Diencephalon (tissue), 1 donor: ENCODE results near the gene PRR23A. TPM values are rescaled to one million over a fixed set of nuclear protein-coding genes. Genes with fewer than 3 reads are reported as not detected.

ENCODE experiments used
- total RNA-seq: library from RNA; depleted of rRNA; stranded (reverse); fragments of >200 nt; gene quantifications from one replicate; pipeline ENCODE4 v1.2.3, GENCODE V29; 2014

The PRR23A gene
- not detected for total RNA-seq

DNA sequence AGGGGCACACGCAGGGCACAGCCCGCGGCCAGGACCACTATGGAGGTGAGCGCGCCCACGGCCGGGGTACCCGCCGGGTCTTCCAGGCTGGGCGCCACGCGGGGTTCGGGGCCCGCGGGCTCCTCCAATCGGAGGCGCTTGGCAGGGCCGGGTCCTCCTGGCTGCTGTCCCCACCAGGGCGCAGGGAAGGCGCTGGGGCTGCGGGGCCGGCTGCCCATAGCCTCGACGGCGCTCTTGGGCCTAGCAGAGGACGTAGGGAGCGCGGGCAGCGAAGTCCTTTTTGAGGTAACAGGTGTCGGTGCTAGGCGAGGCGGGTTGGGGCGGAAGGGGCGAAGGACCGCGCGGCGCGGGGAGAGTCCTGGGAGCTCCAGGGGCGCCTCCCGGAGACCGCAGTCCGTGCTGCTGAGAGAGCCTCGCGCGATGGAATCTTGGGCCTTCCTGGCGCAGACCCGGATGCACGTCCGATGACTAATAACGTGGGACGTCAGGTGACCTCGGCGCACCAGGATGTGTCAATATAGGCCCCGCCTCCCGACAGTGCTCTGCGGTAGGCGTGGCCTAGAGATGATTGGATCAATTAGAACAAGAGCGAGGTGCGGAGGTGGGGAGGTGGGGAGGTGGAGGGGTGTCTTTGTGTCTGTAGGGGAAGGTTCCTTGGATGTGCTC, at the start of gene PRR23A:
Gene PRR23A, minus strand, starts transcription at position 218 of the 666 bp plus-strand sequence. Its CDS starts 0 bp downstream, at position 218.

DNA sequence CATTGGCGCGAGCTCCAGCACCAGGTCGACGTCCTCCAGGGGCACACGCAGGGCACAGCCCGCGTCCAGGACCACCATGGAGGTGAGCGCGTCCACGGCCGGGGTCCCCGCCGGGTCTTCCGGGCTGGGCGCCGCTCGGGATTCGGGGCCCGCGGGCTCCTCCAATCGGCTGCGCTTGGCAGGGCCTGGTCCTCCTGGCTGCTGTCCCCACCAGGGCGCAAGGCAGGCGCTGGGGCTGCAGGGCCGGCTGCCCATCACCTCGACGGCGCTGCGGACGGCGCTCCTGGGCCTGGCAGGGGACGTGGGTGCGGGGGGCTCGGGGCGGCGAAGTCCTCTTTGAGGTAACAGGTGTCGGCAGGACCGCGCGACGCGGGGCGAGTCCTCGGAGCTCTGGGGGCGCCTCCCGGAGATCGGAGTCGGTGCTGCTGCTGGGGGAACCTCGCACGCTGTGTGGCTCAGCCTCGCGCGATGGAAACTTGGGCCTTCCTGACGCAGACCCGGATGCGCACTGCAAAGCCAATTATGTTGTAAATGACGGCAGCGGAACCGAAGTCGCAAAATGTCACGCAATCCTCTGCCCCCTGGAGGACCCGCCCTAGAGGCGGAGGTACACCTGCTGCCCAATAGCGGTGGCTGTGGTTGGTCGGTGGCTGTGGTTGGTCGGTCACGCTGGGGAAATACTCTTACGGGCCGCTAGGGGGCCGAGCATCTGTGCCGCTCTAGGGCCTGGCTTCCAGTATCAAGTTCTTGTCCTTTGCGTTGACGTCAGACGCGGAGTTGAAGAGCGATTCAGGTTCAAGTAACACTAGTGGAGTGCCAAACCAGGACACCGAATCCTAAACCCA, 38.5 kb upstream of the PRR23A start, which contains the start of gene PRR23C:
Gene PRR23C, minus strand, starts transcription at position 527 of the 845 bp plus-strand sequence. Its CDS starts 272 bp downstream, at position 255.

DNA sequence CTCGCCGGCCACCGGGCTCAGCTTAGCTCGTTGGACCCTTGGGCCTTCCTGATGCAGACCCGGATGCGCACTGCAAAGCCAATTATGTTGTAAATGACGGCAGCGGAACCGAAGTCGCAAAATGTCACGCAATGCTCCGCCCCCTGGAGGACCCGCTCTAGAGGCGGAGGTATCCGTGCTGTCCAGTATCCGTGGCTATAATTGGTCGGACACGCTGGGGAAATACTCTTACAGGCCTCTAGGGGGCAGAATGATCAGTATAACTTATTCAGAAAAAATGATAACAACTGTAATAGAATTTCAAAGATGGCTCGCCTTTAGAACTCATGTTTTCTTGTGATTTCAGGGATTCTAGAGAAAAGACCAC, 14.8 kb upstream of the PRR23A start, which contains the start of gene PRR23B:
Gene PRR23B, minus strand, starts transcription at position 59 of the 367 bp plus-strand sequence. CDS start 265 bp downstream, outside the sequence.

Other genes with a start within 250 kb of the PRR23A start
- gene PIK3CB, start 171.3 kb downstream of the PRR23A start, total RNA-seq = 52.6 TPM
- gene FOXL2, start 59.1 kb downstream of the PRR23A start, total RNA-seq = 0.46 TPM
- gene FOXL2NB, start 59.1 kb downstream of the PRR23A start, total RNA-seq = 0.46 TPM
- not detected for gene PRR23B, start 14.7 kb upstream of the PRR23A start, total RNA-seq
- gene PRR23C, start 38.6 kb upstream of the PRR23A start, total RNA-seq = not detected